Adrenal gland (tissue), 5 donors: ENCODE results near the gene MYO18A.
"Not testable (repeated sequence)": the region's sequence is repeated elsewhere in the genome, so short reads cannot be mapped to it uniquely, and the experiment has no call there.

Experiments used
- POLR2A ChIP-seq, 2 donors: fragments of 450-650 bp; IDR thresholded peaks; one replicate each; pipeline ENCODE4 v1.6.1; 2017; ENCODE audit warnings: antibody characterized with exemption in 2 of 2, mild to moderate bottlenecking in 2 of 2, moderate library complexity in 1 of 2
- TF ChIP-seq, protein P1 (sequence below), 6 experiments: fragments of 450-650 bp in 4 of 6; fragments of 200-600 bp in 2 of 6; sonication (generic) in 1 of 6; IDR thresholded peaks; 1 replicate in 5 of 6; 2 replicates in 1 of 6; pipeline versions ENCODE4 v1.5.1 to v1.8.0; 2016 to 2021; ENCODE audit warnings: antibody characterized with exemption in 6 of 6, mild to moderate bottlenecking in 2 of 6, moderate library complexity in 1 of 6
- donor health status: DM: no; HTN: no; CAD: no.

DNA sequence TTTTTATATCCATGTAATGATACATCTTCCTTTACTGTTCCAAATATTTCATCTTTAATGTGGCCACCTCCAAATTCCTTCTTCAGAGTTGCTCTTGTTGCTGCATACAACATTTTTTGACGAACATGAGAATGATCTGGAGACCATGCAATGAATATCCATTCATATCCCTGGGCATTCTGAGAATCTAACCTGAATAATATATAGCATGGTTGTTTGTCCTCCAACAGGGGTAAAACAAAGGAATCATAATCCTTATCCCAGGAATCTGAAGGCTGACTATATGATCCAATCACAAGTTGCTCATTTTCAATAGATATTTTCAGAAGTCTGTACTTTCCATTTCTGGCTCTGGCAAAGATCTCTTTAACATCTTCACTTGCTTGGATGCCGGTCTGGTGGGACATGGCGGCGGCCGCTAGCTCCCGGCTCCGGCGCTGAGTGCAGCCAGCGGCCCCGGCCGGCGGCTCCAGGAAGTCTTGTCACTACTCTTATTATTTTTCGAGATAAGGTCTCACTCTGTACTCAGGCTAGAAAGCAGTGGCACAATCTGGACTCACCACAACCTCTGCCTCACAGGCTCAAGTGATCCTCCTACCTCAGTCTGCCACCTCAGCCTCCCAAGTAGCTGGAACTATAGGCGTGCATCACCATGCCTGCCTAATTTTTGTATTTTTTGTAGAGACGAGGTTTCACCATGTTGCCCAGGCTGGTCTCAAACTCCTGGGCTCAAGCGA, 24.0 kb upstream of the MYO18A start:
- TF ChIP-seq, protein P1, sequence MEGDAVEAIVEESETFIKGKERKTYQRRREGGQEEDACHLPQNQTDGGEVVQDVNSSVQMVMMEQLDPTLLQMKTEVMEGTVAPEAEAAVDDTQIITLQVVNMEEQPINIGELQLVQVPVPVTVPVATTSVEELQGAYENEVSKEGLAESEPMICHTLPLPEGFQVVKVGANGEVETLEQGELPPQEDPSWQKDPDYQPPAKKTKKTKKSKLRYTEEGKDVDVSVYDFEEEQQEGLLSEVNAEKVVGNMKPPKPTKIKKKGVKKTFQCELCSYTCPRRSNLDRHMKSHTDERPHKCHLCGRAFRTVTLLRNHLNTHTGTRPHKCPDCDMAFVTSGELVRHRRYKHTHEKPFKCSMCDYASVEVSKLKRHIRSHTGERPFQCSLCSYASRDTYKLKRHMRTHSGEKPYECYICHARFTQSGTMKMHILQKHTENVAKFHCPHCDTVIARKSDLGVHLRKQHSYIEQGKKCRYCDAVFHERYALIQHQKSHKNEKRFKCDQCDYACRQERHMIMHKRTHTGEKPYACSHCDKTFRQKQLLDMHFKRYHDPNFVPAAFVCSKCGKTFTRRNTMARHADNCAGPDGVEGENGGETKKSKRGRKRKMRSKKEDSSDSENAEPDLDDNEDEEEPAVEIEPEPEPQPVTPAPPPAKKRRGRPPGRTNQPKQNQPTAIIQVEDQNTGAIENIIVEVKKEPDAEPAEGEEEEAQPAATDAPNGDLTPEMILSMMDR (IDR thresholded peaks at IDR 0.05): not testable (repeated sequence)
- TF ChIP-seq POLR2A (IDR thresholded peaks at IDR 0.05): not testable (repeated sequence)
